ENCODE data around the gene TMEM221. TPM values are rescaled to one million over a fixed set of nuclear protein-coding genes. Genes with fewer than 3 reads are reported as not detected.
A peak's percentile ranks its signal among the peaks of the same experiment; 100 is the strongest.

The TMEM221 gene
- total RNA-seq, 1 experiment from 2014 or later = 3.4 TPM

DNA sequence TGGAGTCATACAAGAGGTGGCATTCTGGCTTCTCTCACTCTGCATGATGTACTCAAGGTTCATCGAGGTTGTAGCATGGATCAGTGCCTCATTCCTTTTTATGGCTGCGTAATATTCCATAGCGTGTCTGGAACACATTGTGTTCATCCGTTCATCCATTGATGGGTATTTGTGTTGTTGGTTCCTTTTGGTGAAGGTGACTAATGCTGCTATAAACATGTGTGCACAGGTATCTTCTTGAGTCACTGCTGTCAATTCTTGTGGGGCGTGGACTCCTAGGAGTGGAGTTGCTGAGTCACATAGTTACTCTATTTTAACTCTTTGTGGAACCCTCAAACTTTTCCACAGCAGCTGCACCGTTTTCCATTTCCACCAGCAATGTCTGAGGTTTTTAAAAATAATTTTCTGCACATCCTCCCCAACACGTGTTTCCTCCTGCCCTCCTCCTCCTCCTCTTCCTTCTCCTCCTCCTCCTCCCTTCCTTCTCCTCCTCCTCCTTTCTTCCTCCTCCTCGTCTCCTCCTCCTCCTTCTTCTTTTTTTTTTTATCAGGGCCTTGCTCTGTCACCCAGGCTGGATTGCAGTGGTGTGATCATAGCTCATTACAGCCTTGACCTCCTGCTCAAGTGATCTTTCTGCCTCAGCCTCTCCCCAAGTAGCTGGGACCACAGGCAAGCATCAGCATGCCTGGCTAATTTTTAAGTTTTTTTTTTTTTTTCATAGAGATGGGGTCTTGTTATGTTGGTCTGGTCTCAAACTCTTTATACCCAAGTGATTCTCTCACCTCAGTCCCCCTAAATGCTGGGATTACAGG, 2.0 kb upstream of the TMEM221 start (continued):
- TF ChIP-seq SRF (IDR thresholded peaks at IDR 0.05; ENCODE audit: low read depth) (no peak), CEBPB (IDR thresholded peaks at IDR 0.05; ENCODE audit: low read depth) (no peak; the same call in 1 of the 2 replicates), SP1 (IDR thresholded peaks at IDR 0.05; ENCODE audit: low read depth) (peak; percentile 92), ATF3 (IDR thresholded peaks at IDR 0.05) (no peak), POLR2A (IDR thresholded peaks at IDR 0.05; ENCODE audit: borderline replicate concordance, extremely low read depth, insufficient read depth, insufficient read length) (no peak)

- ChIA-PET POLR2A (no interaction called here), CTCF (interaction anchor here (0.9 to 1.3 kb wide), 2 partner anchors 28 to 155 kb away, joined by 3 to 4 read pairs; partner anchors contain the start of gene MVB12A), RAD21 (ENCODE audit: low non-redundant PET in 1 of 2, low total read pairs in 2 of 2, uncharacterized antibody in 2 of 2, unreplicated experiment in 2 of 2) (no interaction called here)
- Histone ChIP-seq H4K20me1 (ENCODE audit: insufficient read depth) (no peaks in the 10 kb centered on the region), H3K9me2 (ENCODE audit: insufficient read depth) (no peaks in the 10 kb centered on the region), H3K4me2 (ENCODE audit: low read length) (peak overlapping the region; percentile 91), H3K27me3 (ENCODE audit: insufficient read depth, low read length) (no peaks in the 10 kb centered on the region), H3K36me3 (ENCODE audit: control insufficient read depth in 1 of 2, insufficient read depth in 2 of 2, low read length in 2 of 2) (no peaks in the 10 kb centered on the region), H3K9me3 (ENCODE audit: control insufficient read depth in 1 of 2, insufficient read depth in 1 of 2, low read depth in 1 of 2, low read length in 2 of 2) (no peaks in the 10 kb centered on the region), H3K27ac (ENCODE audit: low read depth, low read length) (peak overlapping the region; percentile 68; the same call in 1 of the 2 replicates), H3K4me3 (replicated peaks in 1 of 2; ENCODE audit: low read depth in 1 of 2, low read length in 2 of 2) (peak overlapping the region; percentile 56 to 70), H3K79me2 (ENCODE audit: insufficient read depth, low read length) (no peaks in the 10 kb centered on the region), H3K4me1 (ENCODE audit: control insufficient read depth in 1 of 2, insufficient read depth in 2 of 2, low read length in 2 of 2) (peaks cover 24 to 43% of the 10 kb centered on the region in 2 experiments), H2AFZ (ENCODE audit: low read depth, low read length, poor library complexity, severe bottlenecking) (no peak overlapping the region), H3K9ac (ENCODE audit: low read length) (peak overlapping the region; percentile 71)
- BruUV-seq (replicated peaks) = no TSS peak
- ATAC-seq (no peak), DNase-seq (ENCODE audit: low read depth, low spot score) (no peak)
- no peak for TF ChIP-seq YY1 (IDR thresholded peaks at IDR 0.05; ENCODE audit: extremely low read depth, insufficient replicate concordance, low read depth, low read length)
- no peak for TF ChIP-seq CEBPB (IDR thresholded peaks at IDR 0.05; ENCODE audit: low read depth)
- no peak for TF ChIP-seq EZH2 (IDR thresholded peaks at IDR 0.05)
- no peak for TF ChIP-seq ZNF274 (IDR thresholded peaks at IDR 0.05; ENCODE audit: low read depth, low read length)
- TF ChIP-seq JUND (IDR thresholded peaks at IDR 0.05) = no peak
- TF ChIP-seq CBX3 (IDR thresholded peaks at IDR 0.05; ENCODE audit: low read depth) = no peak
- intact Hi-C loops (cut with micrococcal nuclease) = no loop called here
Observed at GRCh38 chr19:17447704-17448130, 751 bp downstream of the TMEM221 start.
